HepG2 (cell line): ENCODE measurements around the gene AP1M2. TPM values are rescaled to one million over a fixed set of nuclear protein-coding genes. Genes with fewer than 3 reads are reported as not detected.

ENCODE experiments used
- ASH2L ChIP-seq: fragments of 300-600, 200-600 bp; sonication (generic); IDR thresholded peaks from 2 replicates; pipeline ENCODE4 v1.7.0; 2017; ENCODE audit warnings: low read depth, mild to moderate bottlenecking, moderate library complexity, mixed read lengths, low read length; ENCODE audit not compliant: insufficient read length
- CHD2 ChIP-seq: IDR thresholded peaks from 2 replicates; pipeline ENCODE4 v1.6.1; 2011; ENCODE audit warnings: low read depth, low read length, improper control_type of control experiment
- JUNB ChIP-seq: sonication (generic); formaldehyde crosslinking; IDR thresholded peaks from 2 replicates; pipeline ENCODE4 v1.8.0; 2022; ENCODE audit warnings: missing genetic modification reagents, mild to moderate bottlenecking, borderline replicate concordance
- KDM2A ChIP-seq: sonication (generic); formaldehyde crosslinking; IDR thresholded peaks from 2 replicates; pipeline ENCODE4 v1.4.0; 2020; ENCODE audit warnings: low read depth, missing genetic modification reagents, borderline replicate concordance
- KDM6A ChIP-seq: IDR thresholded peaks from 2 replicates; pipeline ENCODE4 v1.6.1; 2016; ENCODE audit warnings: low read depth
- NFATC3 ChIP-seq: sonication (generic); formaldehyde crosslinking; IDR thresholded peaks from 2 replicates; pipeline ENCODE4 v1.5.1; 2020; ENCODE audit warnings: mild to moderate bottlenecking, missing genetic modification reagents
- NPAS2 ChIP-seq: sonication (generic); formaldehyde crosslinking; IDR thresholded peaks from 2 replicates; pipeline ENCODE4 v1.8.0; 2022; ENCODE audit warnings: mild to moderate bottlenecking, missing genetic modification reagents, borderline replicate concordance
- POGK ChIP-seq: sonication (generic); formaldehyde crosslinking; conservative IDR thresholded peaks from 2 replicates; pipeline ENCODE4 v1.8.0; 2022; ENCODE audit warnings: mild to moderate bottlenecking, moderate library complexity, missing genetic modification reagents
- SIN3A ChIP-seq: IDR thresholded peaks from 2 replicates; pipeline ENCODE4 v1.6.1; 2011; ENCODE audit warnings: low read depth, mild to moderate bottlenecking, control low read depth, low read length, borderline replicate concordance
- SP1 ChIP-seq, 2 experiments: fragments of 450-650 bp in 1 of 2; sonication (generic) in 1 of 2; formaldehyde crosslinking in 1 of 2; IDR thresholded peaks; 2 replicates each; pipeline versions ENCODE4 v1.4.0 to v1.6.1; 2016 to 2020; ENCODE audit warnings: missing genetic modification reagents in 1 of 2
- TBX2 ChIP-seq: sonication (generic); formaldehyde crosslinking; IDR thresholded peaks from 2 replicates; pipeline ENCODE4 v1.5.0; 2020; ENCODE audit warnings: missing genetic modification reagents, mild to moderate bottlenecking, borderline replicate concordance
- TOPORS ChIP-seq: sonication (generic); formaldehyde crosslinking; IDR thresholded peaks from 2 replicates; pipeline ENCODE4 v1.8.0; 2023; ENCODE audit warnings: mild to moderate bottlenecking, missing genetic modification reagents
- YEATS4 ChIP-seq: sonication (generic); formaldehyde crosslinking; IDR thresholded peaks from 2 replicates; pipeline ENCODE4 v1.4.0; 2020; ENCODE audit warnings: missing genetic modification reagents, borderline replicate concordance
- ZEB1 ChIP-seq: IDR thresholded peaks from 2 replicates; pipeline ENCODE4 v1.6.1; 2012; ENCODE audit warnings: mild to moderate bottlenecking, low read depth, inconsistent platforms; ENCODE audit not compliant: insufficient replicate concordance
- ZFP1 ChIP-seq: IDR thresholded peaks from 2 replicates; pipeline ENCODE4 v1.6.1; 2016
- ZNF367 ChIP-seq: sonication (generic); formaldehyde crosslinking; IDR thresholded peaks from 2 replicates; pipeline ENCODE4 v1.4.0; 2020; ENCODE audit warnings: missing genetic modification reagents, borderline replicate concordance
- ZNF430 ChIP-seq: sonication (generic); formaldehyde crosslinking; IDR thresholded peaks from 2 replicates; pipeline ENCODE4 v1.9.0; 2021; ENCODE audit warnings: mild to moderate bottlenecking, missing genetic modification reagents
- ZNF569 ChIP-seq: sonication (generic); formaldehyde crosslinking; IDR thresholded peaks from 2 replicates; pipeline ENCODE4 v1.5.0; 2020; ENCODE audit warnings: mild to moderate bottlenecking, missing genetic modification reagents, moderate library complexity, borderline replicate concordance
- ZNF660 ChIP-seq: sonication (generic); formaldehyde crosslinking; IDR thresholded peaks from 2 replicates; pipeline ENCODE4 v1.5.1; 2020; ENCODE audit warnings: mild to moderate bottlenecking, low read depth, missing genetic modification reagents, borderline replicate concordance
- polyA plus RNA-seq, 8 experiments: library from polyadenylated mRNA; depleted of rRNA in 3 of 8; stranded (reverse) in 7 of 8; unstranded in 1 of 8; fragments of >200 nt; fragmentation: Illumina TruSeq in 4 of 8; extraction: Trizol in 4 of 8; gene quantifications; 2 replicates each; pipeline versions ENCODE4 v1.2.1 to v1.2.3, GENCODE V29; 2011 to 2016; ENCODE audit warnings: low read depth in 4 of 8, missing spikeins in 1 of 8, mixed read lengths in 1 of 8; ENCODE audit not compliant: insufficient read depth in 1 of 8
- total RNA-seq, 5 experiments: library from RNA; depleted of rRNA; stranded (reverse); fragments of >200 nt; fragmentation: Illumina TruSeq; extraction: Trizol; gene quantifications; 2 replicates each; pipeline ENCODE4 v1.2.3, GENCODE V29; 2016; ENCODE audit warnings: low read depth in 1 of 5
- TF ChIP-seq, protein P1 (sequence below): sonication (generic); formaldehyde crosslinking; IDR thresholded peaks from 2 replicates; pipeline ENCODE4 v1.8.0; 2022; ENCODE audit warnings: mild to moderate bottlenecking, missing genetic modification reagents, moderate library complexity
- TF ChIP-seq, protein P2 (sequence below): IDR thresholded peaks from 2 replicates; pipeline ENCODE4 v1.6.1; 2016
- TF ChIP-seq, protein P3 (sequence below): IDR thresholded peaks from 2 replicates; pipeline ENCODE4 v1.6.1; 2016; ENCODE audit warnings: mild to moderate bottlenecking
- TF ChIP-seq, protein P4 (sequence below): sonication (generic); formaldehyde crosslinking; conservative IDR thresholded peaks from 2 replicates; pipeline ENCODE4 v1.8.0; 2022; ENCODE audit warnings: low read depth, missing genetic modification reagents

AP1M2 gene
- total and polyA plus RNA-seq, 2 of the 13 experiments (the other 11 are each of a cell fraction or from before 2014, with no cell fraction given): 6.3 to 76.8 TPM

GRCh38 chr19:10565567-10566407, 21.3 kb downstream of the AP1M2 start, which contains the start of gene KRI1 (continued):
- TF ChIP-seq ZNF660 (CRISPR knock-in tag) (no peak), CHD2 (no peak), SP1 (IDR thresholded peaks at IDR 0.05) (no peak), SP1 (CRISPR knock-in tag; IDR thresholded peaks at IDR 0.05) (peak; percentile 93), JUNB (CRISPR knock-in tag) (no peak), KDM6A (CRISPR knock-in tag) (peak; percentile 24; the same call in 1 of the 2 replicates), ASH2L (peak; percentile 74), ZNF569 (no peak), TBX2 (CRISPR knock-in tag) (peak; percentile 94), YEATS4 (peak; percentile 89), ZFP1 (CRISPR knock-in tag) (peak; percentile 68; the same call in 1 of the 2 replicates), ZEB1 (no peak), TOPORS (CRISPR knock-in tag) (peak; percentile 63; the same call in 1 of the 2 replicates), KDM2A (CRISPR knock-in tag) (peak; percentile 91), SIN3A (0 out of 2 replicates have a peak, but pooled peaks have one; percentile 64), NFATC3 (CRISPR knock-in tag) (peak; percentile 93; the same call in 1 of the 2 replicates), POGK (CRISPR knock-in tag) (peak; percentile 97), ZNF367 (0 out of 2 replicates have a peak, but pooled peaks have one; percentile 73), ZNF430 (CRISPR knock-in tag) (peak; percentile 96), NPAS2 (CRISPR knock-in tag) (no peak)
- TF ChIP-seq, protein P1, sequence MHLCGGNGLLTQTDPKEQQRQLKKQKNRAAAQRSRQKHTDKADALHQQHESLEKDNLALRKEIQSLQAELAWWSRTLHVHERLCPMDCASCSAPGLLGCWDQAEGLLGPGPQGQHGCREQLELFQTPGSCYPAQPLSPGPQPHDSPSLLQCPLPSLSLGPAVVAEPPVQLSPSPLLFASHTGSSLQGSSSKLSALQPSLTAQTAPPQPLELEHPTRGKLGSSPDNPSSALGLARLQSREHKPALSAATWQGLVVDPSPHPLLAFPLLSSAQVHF: peak; percentile 97
- TF ChIP-seq, protein P2, sequence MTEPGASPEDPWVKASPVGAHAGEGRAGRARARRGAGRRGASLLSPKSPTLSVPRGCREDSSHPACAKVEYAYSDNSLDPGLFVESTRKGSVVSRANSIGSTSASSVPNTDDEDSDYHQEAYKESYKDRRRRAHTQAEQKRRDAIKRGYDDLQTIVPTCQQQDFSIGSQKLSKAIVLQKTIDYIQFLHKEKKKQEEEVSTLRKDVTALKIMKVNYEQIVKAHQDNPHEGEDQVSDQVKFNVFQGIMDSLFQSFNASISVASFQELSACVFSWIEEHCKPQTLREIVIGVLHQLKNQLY (CRISPR knock-in tag): 0 out of 2 replicates have a peak, but pooled peaks have one; percentile 73
- TF ChIP-seq, protein P3, sequence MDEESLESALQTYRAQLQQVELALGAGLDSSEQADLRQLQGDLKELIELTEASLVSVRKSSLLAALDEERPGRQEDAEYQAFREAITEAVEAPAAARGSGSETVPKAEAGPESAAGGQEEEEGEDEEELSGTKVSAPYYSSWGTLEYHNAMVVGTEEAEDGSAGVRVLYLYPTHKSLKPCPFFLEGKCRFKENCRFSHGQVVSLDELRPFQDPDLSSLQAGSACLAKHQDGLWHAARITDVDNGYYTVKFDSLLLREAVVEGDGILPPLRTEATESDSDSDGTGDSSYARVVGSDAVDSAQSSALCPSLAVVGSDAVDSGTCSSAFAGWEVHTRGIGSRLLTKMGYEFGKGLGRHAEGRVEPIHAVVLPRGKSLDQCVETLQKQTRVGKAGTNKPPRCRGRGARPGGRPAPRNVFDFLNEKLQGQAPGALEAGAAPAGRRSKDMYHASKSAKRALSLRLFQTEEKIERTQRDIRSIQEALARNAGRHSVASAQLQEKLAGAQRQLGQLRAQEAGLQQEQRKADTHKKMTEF (CRISPR knock-in tag): peak; percentile 95
- TF ChIP-seq, protein P4, sequence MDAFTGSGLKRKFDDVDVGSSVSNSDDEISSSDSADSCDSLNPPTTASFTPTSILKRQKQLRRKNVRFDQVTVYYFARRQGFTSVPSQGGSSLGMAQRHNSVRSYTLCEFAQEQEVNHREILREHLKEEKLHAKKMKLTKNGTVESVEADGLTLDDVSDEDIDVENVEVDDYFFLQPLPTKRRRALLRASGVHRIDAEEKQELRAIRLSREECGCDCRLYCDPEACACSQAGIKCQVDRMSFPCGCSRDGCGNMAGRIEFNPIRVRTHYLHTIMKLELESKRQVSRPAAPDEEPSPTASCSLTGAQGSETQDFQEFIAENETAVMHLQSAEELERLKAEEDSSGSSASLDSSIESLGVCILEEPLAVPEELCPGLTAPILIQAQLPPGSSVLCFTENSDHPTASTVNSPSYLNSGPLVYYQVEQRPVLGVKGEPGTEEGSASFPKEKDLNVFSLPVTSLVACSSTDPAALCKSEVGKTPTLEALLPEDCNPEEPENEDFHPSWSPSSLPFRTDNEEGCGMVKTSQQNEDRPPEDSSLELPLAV (CRISPR knock-in tag): 0 out of 2 replicates have a peak, but pooled peaks have one; percentile 41
